Left ventricle myocardium inferior (tissue), 1 donor: ENCODE measurements around the gene FGD5. TPM values are rescaled to one million over a fixed set of nuclear protein-coding genes. Genes with fewer than 3 reads are reported as not detected.
A peak's percentile ranks its signal among the peaks of the same experiment; 100 is the strongest.

Experiments
- DNase-seq: peaks from one replicate; pipeline ENCODE4 v3.0.0-alpha.2; 2020
- H3K27ac ChIP-seq: fragments of 200-600 bp; replicated peaks from 2 replicates; pipeline ENCODE4 v1.8.0; 2021
- H3K27me3 ChIP-seq: fragments of 200-600 bp; 2 replicates; pipeline ENCODE4 v1.8.0; 2021; ENCODE audit warnings: low read depth
- H3K36me3 ChIP-seq: fragments of 200-600 bp; 2 replicates; pipeline ENCODE4 v1.8.0; 2021
- H3K4me1 ChIP-seq: fragments of 200-600 bp; 2 replicates; pipeline ENCODE4 v1.8.0; 2021
- H3K4me3 ChIP-seq: fragments of 200-600 bp; 2 replicates; pipeline ENCODE4 v1.8.0; 2021; ENCODE audit warnings: mild to moderate bottlenecking, moderate library complexity
- H3K9me3 ChIP-seq: fragments of 200-600 bp; replicated peaks from 2 replicates; pipeline ENCODE4 v1.8.0; 2021
- CTCF ChIP-seq: fragments of 200-600 bp; IDR thresholded peaks from 2 replicates; pipeline ENCODE4 v1.8.0; 2021; ENCODE audit warnings: antibody characterized with exemption, mild to moderate bottlenecking, borderline replicate concordance
- intact Hi-C: fragments of 100-400 bp; cut with micrococcal nuclease; formaldehyde crosslinking; loops from one replicate; pipeline ENCODE4 v1.11.0; 2022
- total RNA-seq: library from RNA; stranded (reverse); fragmentation: NEBNext Ultra II Directional; extraction: Animal tissue kit (Norgen Biotek cat#: 25700); gene quantifications from one replicate; pipeline ENCODE4 v1.2.1, GENCODE V29; 2021
- donor health status: DM: no; HTN: yes; CAD: no; lungs with severe emphysema.

FGD5 gene
- total RNA-seq, 1 donor from 2014 or later, result 13.9 TPM

- peak overlapping the region; percentile 16 for H3K27ac ChIP-seq
- no peaks in the 10 kb centered on the region for H3K9me3 ChIP-seq
- H3K27me3 ChIP-seq, result peaks cover 22% of the 10 kb centered on the region
- intact Hi-C loops, result no loop called here
- TF ChIP-seq CTCF, result no peak
- no peak overlapping the region for H3K4me3 ChIP-seq
- H3K4me1 ChIP-seq, result peaks cover 23% of the 10 kb centered on the region
- H3K36me3 ChIP-seq, result no peaks in the 10 kb centered on the region
- no peak for DNase-seq
Observed at GRCh38 chr3:14891135-14892132, 72.7 kb downstream of the FGD5 start.

GRCh38 chr3:14892226-14892625 lies 73.5 kb downstream of the FGD5 start:
- DNase-seq, result no peak
- H3K4me3 ChIP-seq, result no peak overlapping the region
- peaks cover 23% of the 10 kb centered on the region for H3K4me1 ChIP-seq
- no peak for TF ChIP-seq CTCF
- intact Hi-C loops, result no loop called here
- H3K36me3 ChIP-seq, result peaks cover 2% of the 10 kb centered on the region
- peaks cover 22% of the 10 kb centered on the region for H3K27me3 ChIP-seq
- H3K27ac ChIP-seq, result no peak overlapping the region
- no peaks in the 10 kb centered on the region for H3K9me3 ChIP-seq

GRCh38 chr3:14894085-14894484 lies 75.3 kb downstream of the FGD5 start:
- Histone ChIP-seq H3K4me1 (peaks cover 23% of the 10 kb centered on the region), H3K9me3 (no peaks in the 10 kb centered on the region), H3K27ac (no peak overlapping the region), H3K27me3 (peaks cover 33% of the 10 kb centered on the region), H3K36me3 (peaks cover 14% of the 10 kb centered on the region), H3K4me3 (no peak overlapping the region)
- intact Hi-C loops, result no loop called here
- no peak for TF ChIP-seq CTCF
- DNase-seq, result no peak

DNA sequence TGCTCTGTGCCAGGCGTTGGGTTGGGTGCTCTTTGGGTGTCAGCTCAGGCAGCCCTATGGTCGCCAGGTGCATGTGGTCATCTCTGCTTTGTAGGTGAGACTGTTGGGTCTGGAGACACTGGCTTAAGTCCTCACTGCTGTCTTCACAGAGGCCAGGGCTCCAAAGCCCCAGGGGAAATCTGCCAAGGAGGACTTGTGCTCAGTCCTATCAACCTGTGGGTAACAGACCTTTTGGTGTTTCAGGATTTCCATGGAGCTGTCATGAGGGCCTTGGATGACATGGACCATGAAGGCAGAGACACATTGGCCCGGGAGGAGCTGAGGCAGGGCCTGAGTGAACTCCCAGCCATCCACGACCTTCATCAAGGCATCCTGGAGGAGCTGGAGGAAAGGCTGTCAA lies 78.5 kb downstream of the FGD5 start:
- H3K4me1 ChIP-seq, result peaks cover 3% of the 10 kb centered on the region
- H3K27ac ChIP-seq, result no peak overlapping the region
- H3K9me3 ChIP-seq, result no peaks in the 10 kb centered on the region
- peaks cover 35% of the 10 kb centered on the region for H3K36me3 ChIP-seq
- peaks cover 27% of the 10 kb centered on the region for H3K27me3 ChIP-seq
- no peak for TF ChIP-seq CTCF
- intact Hi-C loops, result no loop called here
- no peak for DNase-seq
- no peak overlapping the region for H3K4me3 ChIP-seq

DNA sequence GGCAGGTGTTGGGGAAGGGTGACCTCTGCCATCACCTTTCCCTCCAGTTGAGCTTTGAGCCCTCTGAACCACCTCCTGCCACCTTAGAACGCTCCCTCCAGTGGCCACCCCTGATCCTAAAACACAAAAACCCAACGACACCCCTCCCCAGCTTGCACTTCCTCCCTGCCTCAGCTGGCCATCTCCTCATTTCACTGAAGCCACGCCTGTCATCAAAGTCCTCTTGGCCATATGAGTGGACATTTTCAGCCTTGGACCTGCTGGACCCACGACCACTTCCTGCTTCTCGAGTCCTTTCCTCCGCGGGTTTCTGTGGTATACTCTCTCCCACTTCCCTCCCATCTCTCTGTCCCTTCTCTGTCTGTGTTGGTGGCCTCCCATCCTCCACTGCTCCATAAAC lies 80.2 kb downstream of the FGD5 start:
- peaks cover 35% of the 10 kb centered on the region for H3K36me3 ChIP-seq
- TF ChIP-seq CTCF, result no peak
- peaks cover 20% of the 10 kb centered on the region for H3K27me3 ChIP-seq
- no peak overlapping the region for H3K4me3 ChIP-seq
- DNase-seq, result no peak
- no peaks in the 10 kb centered on the region for H3K9me3 ChIP-seq
- intact Hi-C loops, result no loop called here
- peaks cover 12% of the 10 kb centered on the region for H3K4me1 ChIP-seq
- no peak overlapping the region for H3K27ac ChIP-seq
